ENCODE data around the gene EIF4G3. TPM values are rescaled to one million over a fixed set of nuclear protein-coding genes. Genes with fewer than 3 reads are reported as not detected.

Gene EIF4G3
- polyA plus RNA-seq, 4 donors: 61.0 to 70.8 (median 68.9) TPM

- DNase-seq (ENCODE audit: low read depth in 4 of 4, low spot score in 2 of 4): no peak
These were observed 171.0 kb downstream of the EIF4G3 start for GRCh38 chr1:21005466-21006239.

- no peak for DNase-seq (ENCODE audit: low read depth in 4 of 4, low spot score in 2 of 4)
These were observed 173.2 kb downstream of the EIF4G3 start for GRCh38 chr1:21003281-21004045.

- DNase-seq (ENCODE audit: low read depth in 4 of 4, low spot score in 2 of 4): no peak
These were observed 175.7 kb downstream of the EIF4G3 start for GRCh38 chr1:21001042-21001441.

GRCh38 chr1:21000245-21000594 is 176.5 kb downstream of the EIF4G3 start:
- DNase-seq (ENCODE audit: low read depth in 4 of 4, low spot score in 2 of 4): no peak

GRCh38 chr1:20999525-21000244 is 177.0 kb downstream of the EIF4G3 start:
- no peak for DNase-seq (ENCODE audit: low read depth in 4 of 4, low spot score in 2 of 4)

GRCh38 chr1:20998826-20999225 is 177.9 kb downstream of the EIF4G3 start:
- DNase-seq (ENCODE audit: low read depth in 4 of 4, low spot score in 2 of 4): no peak

GRCh38 chr1:20997602-20998224 is 179.0 kb downstream of the EIF4G3 start:
- no peak for DNase-seq (ENCODE audit: low read depth in 4 of 4, low spot score in 2 of 4)

- DNase-seq (ENCODE audit: low read depth in 4 of 4, low spot score in 2 of 4): no peak
These were observed 180.1 kb downstream of the EIF4G3 start for GRCh38 chr1:20996554-20996953.

GRCh38 chr1:20993716-20994575 is 182.8 kb downstream of the EIF4G3 start:
- DNase-seq (ENCODE audit: low read depth in 4 of 4, low spot score in 2 of 4): no peak

- no peak for DNase-seq (ENCODE audit: low read depth in 4 of 4, low spot score in 2 of 4)
These were observed 184.2 kb downstream of the EIF4G3 start for GRCh38 chr1:20992322-20993056.

GRCh38 chr1:20988943-20989342 is 187.8 kb downstream of the EIF4G3 start:
- no peak for DNase-seq (ENCODE audit: low read depth in 4 of 4, low spot score in 2 of 4)

GRCh38 chr1:20987831-20988825 is 188.6 kb downstream of the EIF4G3 start:
- DNase-seq (ENCODE audit: low read depth in 4 of 4, low spot score in 2 of 4): no peak

- DNase-seq (ENCODE audit: low read depth in 4 of 4, low spot score in 2 of 4): no peak
These were observed 193.3 kb downstream of the EIF4G3 start for GRCh38 chr1:20983297-20983889.

GRCh38 chr1:20982316-20982715 is 194.4 kb downstream of the EIF4G3 start:
- DNase-seq (ENCODE audit: low read depth in 4 of 4, low spot score in 2 of 4): no peak

GRCh38 chr1:20981915-20982314 is 194.8 kb downstream of the EIF4G3 start:
- DNase-seq (ENCODE audit: low read depth in 4 of 4, low spot score in 2 of 4): no peak

- no peak for DNase-seq (ENCODE audit: low read depth in 4 of 4, low spot score in 2 of 4)
These were observed 196.6 kb downstream of the EIF4G3 start for GRCh38 chr1:20980051-20980450.

GRCh38 chr1:20978413-20978812 is 198.3 kb downstream of the EIF4G3 start:
- DNase-seq (ENCODE audit: low read depth in 4 of 4, low spot score in 2 of 4): no peak

- no peak for DNase-seq (ENCODE audit: low read depth in 4 of 4, low spot score in 2 of 4)
These were observed 201.0 kb downstream of the EIF4G3 start for GRCh38 chr1:20975668-20976067.
